Activated CD8-positive, alpha-beta memory T cell treated with anti-CD3 and anti-CD28 coated beads, Interleukin-2, amount 10 ng/mL, durations not matched to agents 7 days and 5 days (primary cell): Measurements from ENCODE around the gene ERBB4. TPM values are rescaled to one million over a fixed set of nuclear protein-coding genes. Genes with fewer than 3 reads are reported as not detected.

Source experiments
- ATAC-seq: fragments of 150-1000 bp; cut with Tn5 transposase; one replicate; pipeline ENCODE4 v1.10.0; 2021; ENCODE audit warnings: moderate library complexity
- CTCF ChIA-PET: fragments of 350-600 bp; sonication (Branson Sonifier 250); formaldehyde crosslinking; loops from one replicate; lab custom pipeline; 2021; ENCODE audit warnings: antibody characterized with exemption; lab: Charles Lee
- DNase-seq: peaks from one replicate; pipeline ENCODE4 v3.0.0-alpha.2; 2020
- H3K27ac Mint-ChIP-seq: one replicate; pipeline ENCODE4 v1.8.0; 2021; ENCODE audit warnings: mild to moderate bottlenecking, mixed read lengths
- H3K27me3 Mint-ChIP-seq: one replicate; pipeline ENCODE4 v1.8.0; 2021; ENCODE audit warnings: mixed read lengths
- H3K36me3 Mint-ChIP-seq: one replicate; pipeline ENCODE4 v1.8.0; 2021; ENCODE audit warnings: mild to moderate bottlenecking, mixed read lengths
- H3K4me1 Mint-ChIP-seq: one replicate; pipeline ENCODE4 v1.8.0; 2021; ENCODE audit warnings: mixed read lengths
- H3K4me3 Mint-ChIP-seq: one replicate; pipeline ENCODE4 v1.8.0; 2021; ENCODE audit warnings: mild to moderate bottlenecking, moderate library complexity, mixed read lengths
- H3K9me3 Mint-ChIP-seq: one replicate; pipeline ENCODE4 v1.8.0; 2022; ENCODE audit warnings: low read depth, mixed read lengths
- total RNA-seq, 2 experiments: library from RNA; stranded (reverse); gene quantifications; one replicate each; pipeline ENCODE4 v1.2.3, GENCODE V29; 2021

ERBB4 gene
- total RNA-seq, 2 experiments from 2014 or later: not detected

- Mint-ChIP-seq H3K4me3 (no peak overlapping the region), H3K4me1 (no peaks in the 10 kb centered on the region), H3K27ac (no peak overlapping the region), H3K36me3 (no peaks in the 10 kb centered on the region), H3K27me3 (no peaks in the 10 kb centered on the region), H3K9me3 (peaks cover 4% of the 10 kb centered on the region)
- ATAC-seq (no peak), DNase-seq (no peak)
- CTCF ChIA-PET: no interaction called here
Measured at GRCh38 chr2:212448698-212449097, 89.9 kb downstream of the ERBB4 start.

- Mint-ChIP-seq H3K4me3 (no peak overlapping the region), H3K36me3 (no peaks in the 10 kb centered on the region), H3K27me3 (no peaks in the 10 kb centered on the region), H3K27ac (no peak overlapping the region), H3K9me3 (peaks cover 4% of the 10 kb centered on the region), H3K4me1 (no peaks in the 10 kb centered on the region)
- CTCF ChIA-PET: interaction anchor here (1.4 kb wide), 1 partner anchor 126 kb away, joined by 3 read pairs; no protein-coding TSS in a partner anchor
- DNase-seq (no peak), ATAC-seq (no peak)
Measured at GRCh38 chr2:212441821-212442220, 96.8 kb downstream of the ERBB4 start.

GRCh38 chr2:212441141-212441540, 97.5 kb downstream of the ERBB4 start:
- no peak for ATAC-seq
- no peaks in the 10 kb centered on the region for H3K27me3 Mint-ChIP-seq
- H3K4me1 Mint-ChIP-seq: no peaks in the 10 kb centered on the region
- CTCF ChIA-PET: interaction anchor here (1.4 kb wide), 1 partner anchor 126 kb away, joined by 3 read pairs; no protein-coding TSS in a partner anchor
- no peak overlapping the region for H3K4me3 Mint-ChIP-seq
- H3K36me3 Mint-ChIP-seq: no peaks in the 10 kb centered on the region
- no peak overlapping the region for H3K27ac Mint-ChIP-seq
- H3K9me3 Mint-ChIP-seq: peaks cover 4% of the 10 kb centered on the region
- DNase-seq: no peak

GRCh38 chr2:212428681-212429478, 109.7 kb downstream of the ERBB4 start:
- CTCF ChIA-PET: no interaction called here

GRCh38 chr2:212427638-212428037, 111.0 kb downstream of the ERBB4 start:
- no peak overlapping the region for H3K27ac Mint-ChIP-seq
- no peak for ATAC-seq

More at GRCh38 chr2:212428681-212429478, 109.7 kb downstream of the ERBB4 start:
- no peaks in the 10 kb centered on the region for H3K9me3 Mint-ChIP-seq
- no peaks in the 10 kb centered on the region for H3K4me1 Mint-ChIP-seq
- ATAC-seq (no peak), DNase-seq (no peak)
- no peak overlapping the region for H3K4me3 Mint-ChIP-seq
- no peaks in the 10 kb centered on the region for H3K27me3 Mint-ChIP-seq
- no peaks in the 10 kb centered on the region for H3K36me3 Mint-ChIP-seq
- H3K27ac Mint-ChIP-seq: no peak overlapping the region

GRCh38 chr2:212426637-212427412, 111.8 kb downstream of the ERBB4 start:
- Mint-ChIP-seq H3K27me3 (no peaks in the 10 kb centered on the region), H3K4me3 (no peak overlapping the region), H3K9me3 (no peaks in the 10 kb centered on the region), H3K27ac (no peak overlapping the region), H3K4me1 (no peaks in the 10 kb centered on the region), H3K36me3 (no peaks in the 10 kb centered on the region)
- no peak for ATAC-seq
- CTCF ChIA-PET: no interaction called here
- no peak for DNase-seq

More at GRCh38 chr2:212427638-212428037, 111.0 kb downstream of the ERBB4 start:
- H3K4me1 Mint-ChIP-seq: no peaks in the 10 kb centered on the region
- CTCF ChIA-PET: no interaction called here
- no peaks in the 10 kb centered on the region for H3K9me3 Mint-ChIP-seq
- H3K4me3 Mint-ChIP-seq: no peak overlapping the region
- no peaks in the 10 kb centered on the region for H3K27me3 Mint-ChIP-seq
- DNase-seq: no peak
- no peaks in the 10 kb centered on the region for H3K36me3 Mint-ChIP-seq

GRCh38 chr2:212424082-212424481, 114.5 kb downstream of the ERBB4 start:
- H3K27ac Mint-ChIP-seq: no peak overlapping the region
- CTCF ChIA-PET: no interaction called here
- H3K9me3 Mint-ChIP-seq: no peaks in the 10 kb centered on the region
- H3K27me3 Mint-ChIP-seq: no peaks in the 10 kb centered on the region
- H3K36me3 Mint-ChIP-seq: no peaks in the 10 kb centered on the region
- no peaks in the 10 kb centered on the region for H3K4me1 Mint-ChIP-seq
- ATAC-seq (no peak), DNase-seq (no peak)
- H3K4me3 Mint-ChIP-seq: no peak overlapping the region

- CTCF ChIA-PET: no interaction called here
- Mint-ChIP-seq H3K4me3 (no peak overlapping the region), H3K9me3 (no peaks in the 10 kb centered on the region), H3K4me1 (no peaks in the 10 kb centered on the region), H3K27ac (no peak overlapping the region), H3K27me3 (no peaks in the 10 kb centered on the region), H3K36me3 (no peaks in the 10 kb centered on the region)
- ATAC-seq (no peak), DNase-seq (no peak)
Measured at GRCh38 chr2:212423089-212423488, 115.5 kb downstream of the ERBB4 start.

- Mint-ChIP-seq H3K36me3 (no peaks in the 10 kb centered on the region), H3K4me3 (no peak overlapping the region), H3K27me3 (no peaks in the 10 kb centered on the region), H3K27ac (no peak overlapping the region), H3K4me1 (no peaks in the 10 kb centered on the region), H3K9me3 (no peaks in the 10 kb centered on the region)
- ATAC-seq: no peak
- CTCF ChIA-PET: no interaction called here
- DNase-seq: no peak
Measured at GRCh38 chr2:212421556-212422334, 116.9 kb downstream of the ERBB4 start.

- CTCF ChIA-PET: no interaction called here
- Mint-ChIP-seq H3K36me3 (no peaks in the 10 kb centered on the region), H3K4me1 (no peaks in the 10 kb centered on the region), H3K9me3 (no peaks in the 10 kb centered on the region), H3K27ac (no peak overlapping the region), H3K4me3 (no peak overlapping the region), H3K27me3 (no peaks in the 10 kb centered on the region)
- ATAC-seq (no peak), DNase-seq (no peak)
Measured at GRCh38 chr2:212416086-212416485, 122.5 kb downstream of the ERBB4 start.

GRCh38 chr2:212414767-212415211, 123.8 kb downstream of the ERBB4 start:
- Mint-ChIP-seq H3K36me3 (no peaks in the 10 kb centered on the region), H3K9me3 (no peaks in the 10 kb centered on the region), H3K4me1 (no peaks in the 10 kb centered on the region), H3K27me3 (no peaks in the 10 kb centered on the region), H3K27ac (no peak overlapping the region), H3K4me3 (no peak overlapping the region)
- CTCF ChIA-PET: no interaction called here
- ATAC-seq: no peak
- no peak for DNase-seq

GRCh38 chr2:212409560-212409959, 129.0 kb downstream of the ERBB4 start:
- H3K27me3 Mint-ChIP-seq: no peaks in the 10 kb centered on the region
- CTCF ChIA-PET: no interaction called here
- no peak overlapping the region for H3K4me3 Mint-ChIP-seq
- no peak for DNase-seq
- no peaks in the 10 kb centered on the region for H3K4me1 Mint-ChIP-seq
- no peak for ATAC-seq
- H3K36me3 Mint-ChIP-seq: no peaks in the 10 kb centered on the region
- no peak overlapping the region for H3K27ac Mint-ChIP-seq
- H3K9me3 Mint-ChIP-seq: no peaks in the 10 kb centered on the region

GRCh38 chr2:212408524-212408923, 130.1 kb downstream of the ERBB4 start:
- Mint-ChIP-seq H3K27ac (no peak overlapping the region), H3K36me3 (no peaks in the 10 kb centered on the region), H3K4me1 (no peaks in the 10 kb centered on the region), H3K27me3 (no peaks in the 10 kb centered on the region), H3K4me3 (no peak overlapping the region), H3K9me3 (peaks cover 2% of the 10 kb centered on the region)
- CTCF ChIA-PET: no interaction called here
- DNase-seq (no peak), ATAC-seq (no peak)
